GM19397 (cell line): Measurements from ENCODE around the gene NFE2L2.
"Not testable (repeated sequence)": the region's sequence is repeated elsewhere in the genome, so short reads cannot be mapped to it uniquely, and the experiment has no call there.

Source experiments
- ATAC-seq: cut with Tn5 transposase; IDR thresholded peaks from one replicate; pipeline ENCODE4 v1.9.1; 2021; ENCODE audit warnings: mild to moderate bottlenecking, moderate library complexity; ENCODE audit not compliant: unreplicated experiment

Gene NFE2L2

DNA sequence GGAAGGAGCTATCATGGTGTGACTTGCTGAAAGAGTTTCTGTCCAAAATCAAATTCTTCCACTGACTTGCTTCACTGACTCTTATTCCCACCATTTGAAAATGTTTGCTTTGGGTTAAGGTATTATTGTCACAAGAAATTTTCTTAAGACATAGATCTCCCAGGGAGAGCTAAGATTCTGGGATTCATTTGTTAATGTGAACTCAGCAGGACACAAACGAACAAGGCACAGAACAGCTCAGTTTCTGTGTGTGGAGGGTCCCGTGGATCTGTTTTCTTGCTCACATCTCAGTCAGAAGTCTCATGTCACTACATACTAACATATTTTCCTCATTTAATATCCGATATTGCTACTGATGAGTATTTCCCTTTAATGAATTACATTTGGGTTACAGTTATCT, 60.1 kb downstream of the NFE2L2 start:
- no peak for ATAC-seq

DNA sequence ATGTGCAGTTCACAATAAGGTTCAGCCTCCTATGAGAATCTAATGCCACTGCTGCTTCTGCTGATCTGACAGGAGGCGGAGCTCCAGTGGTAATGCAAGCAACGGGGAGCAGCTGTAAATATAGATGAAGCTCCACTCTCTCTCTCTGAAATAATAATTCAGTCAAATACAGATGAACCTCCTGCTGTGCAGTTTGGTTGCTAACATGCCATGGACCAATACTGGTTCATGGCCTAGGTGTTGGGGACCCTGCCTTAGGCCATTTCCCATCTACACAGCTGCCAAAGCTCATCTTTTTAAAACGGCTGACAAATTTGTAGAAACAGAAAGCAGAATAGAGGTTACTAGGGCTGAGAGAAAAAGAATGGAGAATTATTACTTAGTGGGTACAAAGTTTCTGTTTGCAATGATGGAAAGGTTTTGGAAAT, 62.6 kb downstream of the NFE2L2 start:
- no peak for ATAC-seq

DNA sequence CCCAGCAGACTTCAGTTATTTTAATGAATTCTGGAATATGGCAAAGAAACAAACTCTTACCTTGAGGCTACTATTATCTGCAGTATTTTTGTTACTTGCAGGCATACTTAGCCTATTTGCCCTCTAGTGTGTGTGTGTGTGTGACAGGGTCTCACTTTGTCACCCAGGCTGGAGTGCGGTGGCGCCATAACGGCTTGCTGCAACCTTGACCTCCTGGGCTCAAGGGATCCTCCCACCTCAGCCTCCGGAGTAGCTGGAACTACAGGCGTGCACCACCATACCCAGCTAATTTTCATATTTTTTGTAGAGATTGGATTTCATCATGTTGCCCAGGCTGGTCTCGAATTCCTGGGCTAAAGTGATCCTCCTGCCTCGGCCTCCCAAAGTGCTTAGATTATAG, 64.1 kb downstream of the NFE2L2 start:
- ATAC-seq = not testable (repeated sequence)

DNA sequence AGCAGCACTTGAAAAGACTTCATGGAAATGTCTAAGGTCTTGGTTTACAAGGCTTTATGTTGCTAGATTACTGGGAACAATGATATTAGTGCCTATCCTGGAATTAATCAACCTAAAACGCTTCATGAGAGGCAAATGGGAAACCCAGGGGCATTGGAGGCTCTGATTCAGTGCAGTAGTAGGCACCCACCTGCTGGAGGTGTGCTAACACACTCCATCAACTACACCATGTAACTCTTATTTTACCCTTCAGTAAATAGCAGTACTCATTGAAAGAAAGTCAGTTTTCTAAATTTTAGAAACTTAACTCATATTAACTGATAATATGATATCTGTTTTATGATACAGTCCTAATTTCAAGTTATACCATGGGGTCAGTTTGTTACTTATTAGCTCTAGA, 69.3 kb downstream of the NFE2L2 start:
- no peak for ATAC-seq

DNA sequence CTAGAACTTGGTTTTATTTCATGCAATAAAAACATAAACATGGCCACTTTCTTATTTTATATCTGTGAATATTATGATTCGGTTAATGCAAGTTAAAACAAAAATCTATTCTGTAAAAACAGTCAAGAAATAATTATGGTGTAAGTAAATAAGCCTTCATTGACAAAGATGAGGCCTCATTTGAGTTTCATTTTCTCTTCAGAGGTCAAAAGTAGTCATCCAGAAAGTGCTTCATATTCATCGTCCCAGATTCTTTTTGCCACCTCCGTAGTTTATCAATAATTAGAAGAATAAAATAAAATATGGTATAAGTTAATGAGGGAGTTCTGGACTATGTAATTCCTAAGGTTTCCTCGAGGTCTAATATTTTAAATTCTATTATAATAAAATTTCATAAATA, 71.3 kb downstream of the NFE2L2 start:
- ATAC-seq = no peak

DNA sequence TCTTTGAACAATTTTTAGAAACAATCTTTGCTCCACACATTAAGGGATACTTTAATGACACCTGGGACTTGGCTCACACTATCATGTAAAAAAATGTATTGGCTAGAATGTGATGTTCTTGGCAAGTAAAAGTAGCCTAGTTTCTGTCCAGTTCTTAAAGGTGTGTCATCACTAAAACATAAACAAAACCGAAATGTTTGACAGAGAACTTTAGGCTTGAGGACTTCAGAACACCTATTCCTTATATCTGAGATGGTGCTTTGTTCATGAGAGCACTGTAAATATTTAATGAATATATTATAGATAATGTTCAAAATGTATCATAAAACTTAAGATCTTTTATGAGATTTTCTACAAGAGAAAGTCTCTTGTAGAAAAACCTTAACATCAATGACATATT, 71.7 kb downstream of the NFE2L2 start:
- no peak for ATAC-seq

DNA sequence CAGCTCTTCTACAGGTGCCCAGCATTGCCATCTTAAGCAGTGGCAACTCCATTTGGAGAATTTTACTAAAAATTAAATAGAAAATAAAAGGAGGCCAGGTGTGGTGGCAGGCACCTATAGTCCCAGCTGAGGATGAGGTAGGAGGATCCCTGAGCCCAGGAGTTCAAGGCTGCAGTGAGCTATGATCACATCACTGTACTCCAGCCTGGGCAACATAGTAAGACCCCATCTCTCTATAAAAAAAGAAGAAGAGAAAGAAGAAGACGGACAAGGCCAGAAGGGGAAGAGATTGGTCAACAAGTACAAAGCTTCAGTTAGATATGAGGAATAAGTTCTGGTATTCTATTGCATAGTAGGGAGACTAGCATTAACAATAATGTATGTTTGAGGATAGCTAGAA, 73.6 kb downstream of the NFE2L2 start:
- ATAC-seq = no peak

DNA sequence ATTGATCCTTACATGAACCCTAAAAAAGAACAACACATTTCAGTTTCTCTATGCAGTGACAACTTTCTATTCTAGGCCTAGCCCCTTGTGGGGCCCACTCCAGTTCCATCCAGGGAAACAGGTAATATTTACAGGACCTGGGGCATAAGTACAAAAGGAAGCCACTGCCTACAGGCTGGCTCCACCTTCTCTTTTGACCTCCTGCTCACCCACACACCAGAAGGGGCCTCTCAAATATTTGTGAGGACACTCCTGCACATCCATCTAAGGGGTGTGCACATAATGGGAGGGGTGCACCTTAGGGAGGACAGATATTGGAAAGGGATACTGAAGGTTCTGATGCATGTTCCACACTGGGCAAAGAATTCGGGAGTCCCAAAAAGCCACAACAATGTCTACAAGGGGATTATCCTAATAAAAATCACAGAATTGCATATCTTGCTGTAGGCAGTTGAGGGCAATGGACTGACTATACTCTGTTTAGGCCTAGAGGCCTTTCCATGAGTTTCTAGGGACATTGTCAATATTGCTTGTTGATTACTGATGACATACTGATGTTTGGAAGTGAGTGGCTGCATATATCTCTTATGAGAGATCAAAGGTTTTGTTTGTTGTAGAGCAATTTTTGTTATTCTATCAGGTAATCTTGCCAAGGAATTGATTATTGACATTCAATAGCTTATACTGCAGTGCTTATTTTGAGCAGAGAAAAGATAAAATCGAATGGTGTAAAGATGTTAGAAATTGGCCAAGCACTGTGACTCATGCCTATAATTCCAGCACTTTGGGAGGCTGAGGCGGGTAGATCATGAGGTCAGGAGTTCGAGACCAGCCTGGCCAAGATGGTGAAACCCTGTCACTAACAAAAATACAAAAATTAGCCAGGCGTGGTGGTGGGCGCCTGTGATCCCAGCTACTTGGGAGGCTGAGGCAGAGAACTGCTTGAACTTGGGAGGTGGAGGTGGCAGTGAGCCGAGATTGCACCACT, 75.8 kb downstream of the NFE2L2 start:
- no peak for ATAC-seq

DNA sequence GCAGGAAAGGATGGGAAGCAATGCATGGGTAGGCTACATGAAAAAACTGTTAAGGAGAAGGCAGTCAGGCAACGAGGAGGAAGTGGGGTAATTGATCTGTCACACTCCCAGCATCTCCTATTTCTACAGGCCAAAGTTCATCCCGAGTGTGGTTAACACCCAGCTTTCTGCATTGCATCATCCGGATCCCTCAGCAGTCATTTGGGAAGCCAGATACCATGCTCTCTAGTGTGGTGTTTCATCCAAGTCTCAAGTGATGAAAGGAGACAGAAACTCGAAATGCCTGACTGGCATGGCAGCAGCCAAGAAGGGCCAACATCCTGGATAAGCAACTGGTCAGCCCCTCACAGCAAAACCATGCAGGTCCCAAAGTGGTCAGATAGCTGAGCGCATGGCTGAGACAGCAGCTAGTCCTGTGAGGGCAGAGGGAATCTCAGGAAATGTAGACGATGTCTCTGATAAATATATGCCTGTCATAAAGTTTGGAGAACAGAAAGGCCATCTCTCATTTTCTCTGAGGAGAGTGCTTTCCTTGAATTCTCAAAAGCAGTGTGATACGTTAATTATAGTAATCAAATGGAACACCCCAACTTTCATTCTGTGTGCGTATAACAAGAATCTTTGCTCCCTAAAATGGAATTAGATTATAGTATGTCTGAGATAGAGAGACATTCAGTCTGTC, 76.8 kb downstream of the NFE2L2 start:
- no peak for ATAC-seq

DNA sequence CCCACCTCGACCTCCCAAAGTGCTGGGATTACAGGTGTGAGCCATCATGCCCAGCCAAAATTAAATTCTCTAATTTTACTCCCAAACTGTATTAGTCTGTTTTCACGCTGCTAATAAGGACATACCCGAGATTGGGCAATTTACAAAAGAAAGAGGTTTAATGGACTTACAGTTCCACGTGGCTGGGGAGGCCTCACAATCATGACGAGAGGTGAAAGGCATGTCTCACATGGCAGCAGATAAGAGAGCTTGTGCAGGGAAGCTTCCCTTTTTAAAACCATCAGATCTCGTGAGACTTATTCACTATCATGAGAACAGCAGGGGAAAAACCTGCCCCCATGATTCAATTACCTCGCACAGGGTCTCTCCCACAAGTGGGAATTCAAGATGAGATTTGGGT, 78.5 kb downstream of the NFE2L2 start:
- ATAC-seq = not testable (repeated sequence)

DNA sequence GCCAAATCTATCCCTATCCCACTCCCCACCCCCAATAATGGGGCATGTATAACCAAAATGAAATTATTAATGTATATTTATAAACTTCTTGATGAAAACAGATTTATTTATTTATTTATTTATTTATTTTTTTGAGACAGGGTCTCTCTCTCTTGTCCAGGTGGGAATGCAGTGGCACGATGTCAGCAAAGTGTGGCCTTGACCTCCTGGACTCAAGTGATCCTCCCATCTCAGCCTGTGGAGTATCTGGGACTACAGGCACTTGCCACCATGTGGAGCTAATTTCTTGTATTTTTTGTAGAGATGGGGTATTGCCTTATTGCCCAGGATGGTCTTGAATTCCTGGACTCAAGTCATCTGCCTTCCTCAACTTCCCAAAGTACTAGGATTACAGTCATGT, 79.9 kb downstream of the NFE2L2 start:
- no peak for ATAC-seq

DNA sequence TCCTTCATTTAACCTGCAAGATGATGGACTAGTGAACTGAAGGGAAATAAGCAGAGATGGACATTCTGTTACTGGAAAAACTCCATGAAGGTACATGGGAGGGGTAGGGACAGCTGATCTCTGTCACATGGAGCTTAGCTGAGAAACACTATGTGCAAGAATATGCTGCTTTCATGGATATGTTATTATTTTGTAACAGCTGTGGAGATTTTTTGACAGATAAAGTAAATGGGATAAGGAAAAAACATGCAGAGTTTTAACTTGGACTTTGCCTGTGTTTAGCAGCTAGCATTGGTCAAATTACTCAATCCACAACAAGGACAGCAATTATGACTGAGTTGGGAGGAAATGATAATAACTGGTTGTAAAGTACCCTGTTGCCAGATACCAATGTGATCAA, 80.7 kb downstream of the NFE2L2 start:
- ATAC-seq = no peak
